ENCODE data around the gene HSD3B2. TPM values are rescaled to one million over a fixed set of nuclear protein-coding genes. Genes with fewer than 3 reads are reported as not detected.

HSD3B2 gene
- total and polyA plus RNA-seq, 10 donors: 0.06 TPM; not detected in 9

GRCh38 chr1:119404736-119405135 is 10.2 kb upstream of the HSD3B2 start:
- peaks cover 0 to 11% (median 0%) of the 10 kb centered on the region in 7 donors for H3K27me3 ChIP-seq (replicated peaks in 1 of 7)
- peaks cover 0 to 25% (median 5%) of the 10 kb centered on the region in 8 donors for H3K9me3 ChIP-seq
- H3K4me3 ChIP-seq: no peak overlapping the region
- H3K36me3 ChIP-seq: no peaks in the 10 kb centered on the region
- H3K27ac ChIP-seq: no peak overlapping the region
- no peak for TF ChIP-seq CTCF (IDR thresholded peaks at IDR 0.05 in 8 of 11, conservative IDR thresholded peaks at IDR 0.05 in 3 of 11)
- intact Hi-C loops (cut with DNase I; ENCODE audit: low total_unique reads): no loop called here
- no peak for DNase-seq
- WGBS, 5 donors: 15 to 22% (median 20%) methylated on average over 2 of the region's 2 CpGs
- H3K4me1 ChIP-seq: no peaks in the 10 kb centered on the region

GRCh38 chr1:119409731-119410130 is 5.2 kb upstream of the HSD3B2 start:
- peaks cover 0 to 5% (median 0%) of the 10 kb centered on the region in 7 donors for H3K27me3 ChIP-seq (replicated peaks in 1 of 7)
- H3K4me1 ChIP-seq: no peaks in the 10 kb centered on the region
- no peaks in the 10 kb centered on the region for H3K36me3 ChIP-seq
- no peak for DNase-seq
- H3K9me3 ChIP-seq: peaks cover 0 to 24% (median 5%) of the 10 kb centered on the region in 8 donors
- H3K4me3 ChIP-seq: no peak overlapping the region
- no peak overlapping the region for H3K27ac ChIP-seq
- TF ChIP-seq POLR2AphosphoS5 (IDR thresholded peaks at IDR 0.05) (no peak), POLR2A (IDR thresholded peaks at IDR 0.05) (no peak), CTCF (IDR thresholded peaks at IDR 0.05 in 8 of 11, conservative IDR thresholded peaks at IDR 0.05 in 3 of 11) (no peak)
- intact Hi-C loops (cut with DNase I; ENCODE audit: low total_unique reads): no loop called here

GRCh38 chr1:119410961-119411360 is 4.0 kb upstream of the HSD3B2 start:
- Histone ChIP-seq H3K4me1 (no peaks in the 10 kb centered on the region), H3K4me3 (no peak overlapping the region), H3K27ac (no peak overlapping the region), H3K27me3 (replicated peaks in 1 of 7) (no peaks in the 10 kb centered on the region), H3K36me3 (no peaks in the 10 kb centered on the region), H3K9me3 (peaks cover 0 to 12% (median 4%) of the 10 kb centered on the region in 8 donors)
- intact Hi-C loops (cut with DNase I; ENCODE audit: low total_unique reads): no loop called here
- TF ChIP-seq POLR2AphosphoS5 (IDR thresholded peaks at IDR 0.05) (no peak), POLR2A (IDR thresholded peaks at IDR 0.05) (no peak), CTCF (IDR thresholded peaks at IDR 0.05 in 8 of 11, conservative IDR thresholded peaks at IDR 0.05 in 3 of 11) (no peak)
- 82 to 88% (median 85%) methylated on average over 3 of the region's 3 CpGs for WGBS, 5 donors
- DNase-seq: no peak

- Histone ChIP-seq H3K36me3 (no peaks in the 10 kb centered on the region), H3K27ac (no peak overlapping the region), H3K4me3 (no peak overlapping the region), H3K9me3 (no peaks in the 10 kb centered on the region), H3K4me1 (no peaks in the 10 kb centered on the region), H3K27me3 (replicated peaks in 1 of 7) (no peaks in the 10 kb centered on the region)
- 63 to 83% (median 72%) methylated on average over 3 of the region's 3 CpGs for WGBS, 5 donors
- no peak for TF ChIP-seq POLR2A (IDR thresholded peaks at IDR 0.05)
- TF ChIP-seq POLR2AphosphoS5 (IDR thresholded peaks at IDR 0.05): no peak
- TF ChIP-seq CTCF (IDR thresholded peaks at IDR 0.05 in 8 of 11, conservative IDR thresholded peaks at IDR 0.05 in 3 of 11): no peak
- no peak for DNase-seq
- intact Hi-C loops (cut with DNase I; ENCODE audit: low total_unique reads): no loop called here
These were observed 1.2 kb downstream of the HSD3B2 start for GRCh38 chr1:119416006-119416640.
